Right lobe of liver (tissue), 6 donors: Measurements from ENCODE around the gene IGFBP2. TPM values are rescaled to one million over a fixed set of nuclear protein-coding genes. Genes with fewer than 3 reads are reported as not detected.
A peak's percentile ranks its signal among the peaks of the same experiment; 100 is the strongest.

Source experiments
- ATAC-seq, 4 donors: fragments of 200-7000 bp; cut with Tn5 transposase; one replicate each; pipeline ENCODE4 v1.9.1; 2020; ENCODE audit warnings: mild to moderate bottlenecking in 4 of 4, moderate library complexity in 4 of 4
- DNase-seq, 3 donors: peaks; one replicate each; pipeline ENCODE4 v3.0.0-alpha.2; 2020
- H3K27ac ChIP-seq, 3 donors: fragments of 200-600 bp; one replicate each; pipeline ENCODE4 v1.8.0; 2022
- H3K27me3 ChIP-seq, 2 donors: fragments of 200-600 bp; one replicate each; pipeline ENCODE4 v1.8.0; 2022
- H3K36me3 ChIP-seq, 4 donors: fragments of 200-600 bp; sonication (generic) in 1 of 4; one replicate each; pipeline versions ENCODE4 v1.5.1 to v1.8.0; 2017 to 2022; ENCODE audit warnings: control low read depth in 1 of 4
- H3K4me1 ChIP-seq, 4 donors: fragments of 200-600 bp; sonication (generic) in 1 of 4; one replicate each; pipeline versions ENCODE4 v1.5.1 to v1.8.0; 2017 to 2022; ENCODE audit warnings: control low read depth in 1 of 4
- H3K4me3 ChIP-seq, 3 donors: fragments of 200-600 bp; one replicate each; pipeline ENCODE4 v1.8.0; 2022
- H3K9me3 ChIP-seq, 4 donors: fragments of 200-600 bp; sonication (generic) in 1 of 4; one replicate each; pipeline versions ENCODE4 v1.5.1 to v1.8.0; 2017 to 2022; ENCODE audit warnings: control low read depth in 1 of 4
- POLR2A ChIP-seq: fragments of 450-650 bp; IDR thresholded peaks from one replicate; pipeline ENCODE4 v1.6.1; 2017; ENCODE audit warnings: antibody characterized with exemption, mild to moderate bottlenecking
- whole genome bisulfite sequencing: methylation state at CpG from one replicate; pipeline ENCODE4 v1.1.6; 2018; ENCODE audit warnings: low coverage, low lambda C conversion rate; ENCODE audit not compliant: insufficient coverage; ENCODE audit errors: missing lambda C conversion rate; 5-methylcytosine and 5-hydroxymethylcytosine counted together
- intact Hi-C, 2 donors: fragments of 100-400 bp; cut with DNase I; formaldehyde crosslinking; loops; one replicate each; pipeline versions ENCODE4 v1.11.2 to v1.14.1; 2022
- total RNA-seq, 6 experiments: library from RNA; depleted of rRNA in 2 of 6; stranded (reverse); fragments of >200 nt in 2 of 6; fragmentation: NEBNext Ultra II Directional in 3 of 6; extraction: Animal tissue kit (Norgen Biotek cat#: 25700) in 3 of 6; gene quantifications; one replicate each; pipeline versions ENCODE4 v1.1.0 to v1.2.4, GENCODE V29; 2016 to 2023
- TF ChIP-seq, protein P1 (sequence below), 4 donors: fragments of 200-600 bp in 3 of 4; fragments of 450-650 bp in 1 of 4; IDR thresholded peaks; one replicate each; pipeline versions ENCODE4 v1.5.1 to v1.8.0; 2016 to 2022; ENCODE audit warnings: antibody characterized with exemption in 4 of 4, mild to moderate bottlenecking in 2 of 4
- donor health status: DM: no; HTN: yes; CAD: no.
- donor health status: DM: no; HTN: no; CAD: no.
- donor health status: DM: no; HTN: no; CAD: no.
- donor health status: DM: no; HTN: yes; CAD: no.
- donor health status: DM: no; HTN: yes; CAD: no.

Gene IGFBP2
- total RNA-seq, 6 experiments from 2014 or later, result 276 to 1,091 (median 406) TPM

- Histone ChIP-seq H3K27ac (peak overlapping the region; percentile 30 to 88 (median 30)), H3K4me3 (no peak overlapping the region), H3K4me1 (peaks cover 0 to 75% (median 29%) of the 10 kb centered on the region in 4 donors), H3K36me3 (peaks cover 0 to 7% (median 0%) of the 10 kb centered on the region in 4 donors), H3K9me3 (no peaks in the 10 kb centered on the region), H3K27me3 (no peaks in the 10 kb centered on the region)
- DNase-seq, result no peak
- 47% methylated on average over 6 of the region's 6 CpGs for WGBS
- intact Hi-C loops, result no loop called here
- ATAC-seq, result peak in 3 of 4 donors; percentile 19 to 33 (median 22)
- TF ChIP-seq POLR2A, result no peak
- TF ChIP-seq, protein P1, sequence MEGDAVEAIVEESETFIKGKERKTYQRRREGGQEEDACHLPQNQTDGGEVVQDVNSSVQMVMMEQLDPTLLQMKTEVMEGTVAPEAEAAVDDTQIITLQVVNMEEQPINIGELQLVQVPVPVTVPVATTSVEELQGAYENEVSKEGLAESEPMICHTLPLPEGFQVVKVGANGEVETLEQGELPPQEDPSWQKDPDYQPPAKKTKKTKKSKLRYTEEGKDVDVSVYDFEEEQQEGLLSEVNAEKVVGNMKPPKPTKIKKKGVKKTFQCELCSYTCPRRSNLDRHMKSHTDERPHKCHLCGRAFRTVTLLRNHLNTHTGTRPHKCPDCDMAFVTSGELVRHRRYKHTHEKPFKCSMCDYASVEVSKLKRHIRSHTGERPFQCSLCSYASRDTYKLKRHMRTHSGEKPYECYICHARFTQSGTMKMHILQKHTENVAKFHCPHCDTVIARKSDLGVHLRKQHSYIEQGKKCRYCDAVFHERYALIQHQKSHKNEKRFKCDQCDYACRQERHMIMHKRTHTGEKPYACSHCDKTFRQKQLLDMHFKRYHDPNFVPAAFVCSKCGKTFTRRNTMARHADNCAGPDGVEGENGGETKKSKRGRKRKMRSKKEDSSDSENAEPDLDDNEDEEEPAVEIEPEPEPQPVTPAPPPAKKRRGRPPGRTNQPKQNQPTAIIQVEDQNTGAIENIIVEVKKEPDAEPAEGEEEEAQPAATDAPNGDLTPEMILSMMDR (IDR thresholded peaks at IDR 0.05), result no peak
These were observed 18.2 kb downstream of the IGFBP2 start for GRCh38 chr2:216651351-216651881.

DNA sequence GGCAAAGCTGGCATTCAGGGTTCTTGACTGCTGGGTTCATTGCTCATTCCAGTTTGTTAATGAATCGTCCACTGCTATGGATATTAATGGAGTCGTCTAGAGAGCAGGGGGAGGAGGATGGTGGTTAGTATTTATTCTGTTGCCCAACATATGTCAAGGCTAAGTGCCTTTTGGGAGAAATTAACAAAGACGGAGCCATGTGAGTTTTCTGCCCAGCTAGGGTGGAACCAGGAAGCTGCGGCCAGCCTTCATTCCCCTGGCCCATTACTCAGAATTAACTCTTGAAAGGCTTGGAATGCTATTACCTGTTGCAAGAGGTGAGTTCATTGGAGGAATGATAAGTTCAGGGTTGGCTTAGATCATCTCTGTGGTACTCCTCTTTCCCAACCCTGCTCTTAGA, 19.3 kb downstream of the IGFBP2 start:
- no peaks in the 10 kb centered on the region for H3K9me3 ChIP-seq
- ATAC-seq, result peak in 1 of 4 donors; percentile 11
- H3K36me3 ChIP-seq, result peaks cover 0 to 11% (median 2%) of the 10 kb centered on the region in 4 donors
- intact Hi-C loops, result no loop called here
- TF ChIP-seq POLR2A, result no peak
- TF ChIP-seq, protein P1 (IDR thresholded peaks at IDR 0.05), result no peak
- no peak overlapping the region for H3K4me3 ChIP-seq
- peaks cover 0 to 75% (median 29%) of the 10 kb centered on the region in 4 donors for H3K4me1 ChIP-seq
- WGBS, result 24% methylated on average over 4 of the region's 4 CpGs
- H3K27ac ChIP-seq, result peak overlapping the region in 2 of 3 donors; percentile 36 to 88
- no peak for DNase-seq
- H3K27me3 ChIP-seq, result no peaks in the 10 kb centered on the region

- TF ChIP-seq POLR2A, result no peak
- TF ChIP-seq, protein P1 (IDR thresholded peaks at IDR 0.05), result no peak
- no peaks in the 10 kb centered on the region for H3K9me3 ChIP-seq
- H3K4me1 ChIP-seq, result peaks cover 0 to 75% (median 29%) of the 10 kb centered on the region in 4 donors
- intact Hi-C loops, result no loop called here
- DNase-seq, result no peak
- no peak overlapping the region for H3K4me3 ChIP-seq
- peak overlapping the region; percentile 23 to 88 (median 36) for H3K27ac ChIP-seq
- 29% methylated on average over 1 of the region's 4 CpGs for WGBS
- H3K27me3 ChIP-seq, result no peaks in the 10 kb centered on the region
- ATAC-seq, result peak; percentile 2 to 41 (median 12)
- H3K36me3 ChIP-seq, result peaks cover 0 to 11% (median 2%) of the 10 kb centered on the region in 4 donors
These were observed 20.0 kb downstream of the IGFBP2 start for GRCh38 chr2:216653093-216653799.

DNA sequence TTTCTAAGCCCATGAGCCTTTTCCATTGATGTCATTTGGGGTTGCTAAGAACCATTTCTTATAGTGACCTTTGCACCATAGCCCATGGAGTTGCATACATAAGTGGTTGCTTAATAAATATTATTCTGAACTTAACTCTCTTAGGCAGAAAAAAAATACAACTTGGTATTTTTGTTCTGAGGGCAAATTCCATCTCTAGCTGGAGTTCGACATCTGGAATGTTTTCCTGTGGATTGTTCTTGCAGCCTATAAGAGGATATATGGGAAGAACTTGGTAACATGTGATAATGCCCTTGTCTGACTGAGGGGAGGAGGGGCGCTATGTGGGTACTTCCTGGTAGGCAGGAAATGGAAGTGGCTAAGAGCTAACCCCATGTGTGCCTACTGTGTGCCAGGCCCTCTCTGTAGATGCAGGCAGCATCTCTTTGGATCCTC, 20.7 kb downstream of the IGFBP2 start:
- ATAC-seq, result peak in 2 of 4 donors; percentile 3 to 45
- H3K27me3 ChIP-seq, result no peaks in the 10 kb centered on the region
- H3K27ac ChIP-seq, result peak overlapping the region in 2 of 3 donors; percentile 36 to 88
- peaks cover 0 to 71% (median 28%) of the 10 kb centered on the region in 4 donors for H3K4me1 ChIP-seq
- no peak for TF ChIP-seq POLR2A
- TF ChIP-seq, protein P1 (IDR thresholded peaks at IDR 0.05), result no peak
- no peaks in the 10 kb centered on the region for H3K9me3 ChIP-seq
- no peak for DNase-seq
- WGBS, result 33% methylated on average over 1 of the region's 2 CpGs
- intact Hi-C loops, result no loop called here
- H3K4me3 ChIP-seq, result no peak overlapping the region
- H3K36me3 ChIP-seq, result peaks cover 0 to 15% (median 2%) of the 10 kb centered on the region in 4 donors
